ENCODE results near the gene MXD3. TPM values are rescaled to one million over a fixed set of nuclear protein-coding genes. Genes with fewer than 3 reads are reported as not detected.
"Not testable (repeated sequence)": the region's sequence is repeated elsewhere in the genome, so short reads cannot be mapped to it uniquely, and the experiment has no call there.

MXD3 gene
- polyA plus RNA-seq, 4 donors = 9.7 to 30.3 (median 26.1) TPM

- DNase-seq (ENCODE audit: low read depth in 4 of 4, low spot score in 2 of 4) = no peak
Observed at GRCh38 chr5:177344891-177345290, 33.2 kb upstream of the MXD3 start.

GRCh38 chr5:177343777-177344176 lies 32.1 kb upstream of the MXD3 start:
- no peak for DNase-seq (ENCODE audit: low read depth in 4 of 4, low spot score in 2 of 4)

GRCh38 chr5:177343000-177343399 lies 31.3 kb upstream of the MXD3 start:
- not testable (repeated sequence) for DNase-seq (ENCODE audit: low read depth in 4 of 4, low spot score in 2 of 4)

GRCh38 chr5:177339107-177339638 lies 27.5 kb upstream of the MXD3 start:
- no peak for DNase-seq (ENCODE audit: low read depth in 4 of 4, low spot score in 2 of 4)

- no peak for DNase-seq (ENCODE audit: low read depth in 4 of 4, low spot score in 2 of 4)
Observed at GRCh38 chr5:177338251-177339106, 26.8 kb upstream of the MXD3 start.

GRCh38 chr5:177336603-177337494 lies 25.2 kb upstream of the MXD3 start:
- DNase-seq (ENCODE audit: low read depth in 4 of 4, low spot score in 2 of 4) = no peak

GRCh38 chr5:177336112-177336511 lies 24.4 kb upstream of the MXD3 start:
- no peak for DNase-seq (ENCODE audit: low read depth in 4 of 4, low spot score in 2 of 4)

GRCh38 chr5:177335701-177336065 lies 24.0 kb upstream of the MXD3 start:
- no peak for DNase-seq (ENCODE audit: low read depth in 4 of 4, low spot score in 2 of 4)

- no peak for DNase-seq (ENCODE audit: low read depth in 4 of 4, low spot score in 2 of 4)
Observed at GRCh38 chr5:177334781-177335700, 23.3 kb upstream of the MXD3 start.

- no peak for DNase-seq (ENCODE audit: low read depth in 4 of 4, low spot score in 2 of 4)
Observed at GRCh38 chr5:177334155-177334551, 22.5 kb upstream of the MXD3 start.

- no peak for DNase-seq (ENCODE audit: low read depth in 4 of 4, low spot score in 2 of 4)
Observed at GRCh38 chr5:177333420-177334154, 21.9 kb upstream of the MXD3 start.

- DNase-seq (ENCODE audit: low read depth in 4 of 4, low spot score in 2 of 4) = no peak
Observed at GRCh38 chr5:177332896-177333260, 21.2 kb upstream of the MXD3 start.

- no peak for DNase-seq (ENCODE audit: low read depth in 4 of 4, low spot score in 2 of 4)
Observed at GRCh38 chr5:177332031-177332895, 20.6 kb upstream of the MXD3 start.

GRCh38 chr5:177330991-177331842 lies 19.5 kb upstream of the MXD3 start:
- no peak for DNase-seq (ENCODE audit: low read depth in 4 of 4, low spot score in 2 of 4)

- no peak for DNase-seq (ENCODE audit: low read depth in 4 of 4, low spot score in 2 of 4)
Observed at GRCh38 chr5:177329883-177330282, 18.2 kb upstream of the MXD3 start.

GRCh38 chr5:177328545-177329231 lies 17.0 kb upstream of the MXD3 start:
- DNase-seq (ENCODE audit: low read depth in 4 of 4, low spot score in 2 of 4) = no peak
